GM23338 (cell line): ENCODE data around the gene CFAP298. TPM values are rescaled to one million over a fixed set of nuclear protein-coding genes. Genes with fewer than 3 reads are reported as not detected.
"Not testable (repeated sequence)": the region's sequence is repeated elsewhere in the genome, so short reads cannot be mapped to it uniquely, and the experiment has no call there.

Source experiments
- ATAC-seq: fragments of 200-7000 bp; cut with Tn5 transposase; 3 replicates; pipeline ENCODE4 v1.9.1; 2020
- DNase-seq: peaks from one replicate; pipeline ENCODE4 v3.0.0-alpha.2; 2015; ENCODE audit warnings: low spot score
- H2AFZ ChIP-seq: fragments of 200-600 bp; sonication (generic); 2 replicates; pipeline ENCODE4 v1.8.0; 2016; ENCODE audit warnings: antibody characterized with exemption, mild to moderate bottlenecking, moderate library complexity
- H3F3A ChIP-seq: fragments of 200-600 bp; sonication (generic); replicated peaks from 2 replicates; pipeline ENCODE4 v1.8.0; 2017; ENCODE audit warnings: antibody characterized with exemption, mixed run types, low read depth
- H3K27ac ChIP-seq: fragments of 200-600 bp; sonication (generic); 2 replicates; pipeline ENCODE4 v1.6.1; 2016; ENCODE audit warnings: low read depth
- H3K27me3 ChIP-seq: fragments of 200-600 bp; sonication (generic); 2 replicates; pipeline ENCODE4 v1.8.0; 2016; ENCODE audit warnings: mild to moderate bottlenecking, mixed run types, moderate library complexity; ENCODE audit not compliant: insufficient read depth
- H3K36me3 ChIP-seq: fragments of 200-600 bp; sonication (generic); 2 replicates; pipeline ENCODE4 v1.8.0; 2016; ENCODE audit warnings: mild to moderate bottlenecking; ENCODE audit not compliant: insufficient read depth
- H3K4me1 ChIP-seq: fragments of 200-600 bp; sonication (generic); 2 replicates; pipeline ENCODE4 v1.8.0; 2016; ENCODE audit warnings: mild to moderate bottlenecking, moderate library complexity; ENCODE audit not compliant: insufficient read depth
- H3K4me2 ChIP-seq: fragments of 200-600 bp; sonication (generic); 2 replicates; pipeline ENCODE4 v1.7.1; 2017; ENCODE audit warnings: mixed run types
- H3K4me3 ChIP-seq: fragments of 200-600 bp; sonication (generic); 2 replicates; pipeline ENCODE4 v1.6.1; 2016; ENCODE audit warnings: mixed run types
- H3K79me2 ChIP-seq: fragments of 200-600 bp; sonication (generic); replicated peaks from 2 replicates; pipeline ENCODE4 v1.8.0; 2017; ENCODE audit warnings: mild to moderate bottlenecking; ENCODE audit not compliant: insufficient read depth
- H3K9me2 ChIP-seq: fragments of 200-600 bp; sonication (generic); 2 replicates; pipeline ENCODE4 v1.8.0; 2017; ENCODE audit not compliant: insufficient read depth
- H4K20me1 ChIP-seq: fragments of 200-600 bp; sonication (generic); replicated peaks from 2 replicates; pipeline ENCODE4 v1.8.0; 2017; ENCODE audit warnings: mild to moderate bottlenecking; ENCODE audit not compliant: insufficient read depth
- H3K27ac Mint-ChIP-seq: 2 replicates; pipeline ENCODE4 v1.8.0; 2020; ENCODE audit warnings: inconsistent platforms, mild to moderate bottlenecking, moderate library complexity, mixed read lengths
- H3K27me3 Mint-ChIP-seq: 3 replicates; pipeline ENCODE4 v1.8.0; 2022; ENCODE audit warnings: low read depth, mild to moderate bottlenecking, moderate library complexity, mixed read lengths, inconsistent platforms; ENCODE audit not compliant: insufficient read depth, poor library complexity
- H3K36me3 Mint-ChIP-seq: 3 replicates; pipeline ENCODE4 v1.8.0; 2021; ENCODE audit warnings: low read depth, mild to moderate bottlenecking, inconsistent platforms, moderate library complexity, mixed read lengths
- H3K4me1 Mint-ChIP-seq: 3 replicates; pipeline ENCODE4 v1.8.0; 2020; ENCODE audit warnings: mild to moderate bottlenecking, inconsistent platforms, mixed read lengths
- H3K4me3 Mint-ChIP-seq: 3 replicates; pipeline ENCODE4 v1.8.0; 2021; ENCODE audit warnings: moderate library complexity, mild to moderate bottlenecking, inconsistent platforms, mixed read lengths
- H3K9me3 Mint-ChIP-seq: 3 replicates; pipeline ENCODE4 v1.8.0; 2020; ENCODE audit warnings: moderate library complexity, mild to moderate bottlenecking, inconsistent platforms, mixed read lengths
- CTCF ChIP-seq, 2 experiments: fragments of 200-600 bp in 1 of 2; sonication (generic) in 1 of 2; conservative IDR thresholded peaks; 2 replicates each; pipeline versions ENCODE4 v1.5.1 to v1.6.1; 2016 to 2017; ENCODE audit warnings: antibody characterized with exemption in 2 of 2, low read depth in 2 of 2, mild to moderate bottlenecking in 2 of 2, moderate library complexity in 1 of 2
- EZH2 ChIP-seq: fragments of 200-600 bp; sonication (generic); IDR thresholded peaks from one replicate; pipeline ENCODE4 v1.8.0; 2017; ENCODE audit warnings: antibody characterized with exemption, mild to moderate bottlenecking, low read depth; ENCODE audit not compliant: unreplicated experiment
- EZH2phosphoT487 ChIP-seq: fragments of 200-600 bp; sonication (generic); IDR thresholded peaks from one replicate; pipeline ENCODE4 v1.8.1; 2018; ENCODE audit warnings: antibody characterized with exemption; ENCODE audit not compliant: unreplicated experiment
- JUNB ChIP-seq: IDR thresholded peaks from one replicate; pipeline ENCODE4 v1.6.1; 2016; ENCODE audit warnings: antibody characterized with exemption; ENCODE audit not compliant: unreplicated experiment
- ZNF114 ChIP-seq: fragments of 250-450 bp; sonication (Bioruptor Pico); IDR thresholded peaks from 2 replicates; pipeline ENCODE4 v1.5.0; 2020; ENCODE audit warnings: mild to moderate bottlenecking, moderate library complexity
- polyA plus RNA-seq: library from polyadenylated mRNA; unstranded; fragments of >200 nt; fragmentation: Nextera tagmentation; extraction: Ambion mirVana; gene quantifications from 2 replicates; pipeline ENCODE4 v1.2.1, GENCODE V29; 2016
- total RNA-seq: library from RNA; depleted of rRNA; stranded (reverse); fragments of >200 nt; shearing (Covaris generic); gene quantifications from 2 replicates; pipeline ENCODE4 v1.2.3, GENCODE V29; 2014
- TF ChIP-seq, protein P1 (sequence below): fragments of 250-450 bp; sonication (Bioruptor Pico); IDR thresholded peaks from 2 replicates; pipeline ENCODE4 v1.5.0; 2020; ENCODE audit warnings: mild to moderate bottlenecking, moderate library complexity
- TF ChIP-seq, protein P2 (sequence below): IDR thresholded peaks from one replicate; pipeline ENCODE4 v1.6.1; 2018; ENCODE audit warnings: antibody characterized with exemption; ENCODE audit not compliant: unreplicated experiment
- TF ChIP-seq, protein P3 (sequence below): IDR thresholded peaks from 2 replicates; pipeline ENCODE4 v1.6.1; 2016; ENCODE audit warnings: antibody characterized with exemption

Gene CFAP298
- total and polyA plus RNA-seq, 2 experiments from 2014 or later = 46.6 to 157 TPM

- TF ChIP-seq, protein P1, sequence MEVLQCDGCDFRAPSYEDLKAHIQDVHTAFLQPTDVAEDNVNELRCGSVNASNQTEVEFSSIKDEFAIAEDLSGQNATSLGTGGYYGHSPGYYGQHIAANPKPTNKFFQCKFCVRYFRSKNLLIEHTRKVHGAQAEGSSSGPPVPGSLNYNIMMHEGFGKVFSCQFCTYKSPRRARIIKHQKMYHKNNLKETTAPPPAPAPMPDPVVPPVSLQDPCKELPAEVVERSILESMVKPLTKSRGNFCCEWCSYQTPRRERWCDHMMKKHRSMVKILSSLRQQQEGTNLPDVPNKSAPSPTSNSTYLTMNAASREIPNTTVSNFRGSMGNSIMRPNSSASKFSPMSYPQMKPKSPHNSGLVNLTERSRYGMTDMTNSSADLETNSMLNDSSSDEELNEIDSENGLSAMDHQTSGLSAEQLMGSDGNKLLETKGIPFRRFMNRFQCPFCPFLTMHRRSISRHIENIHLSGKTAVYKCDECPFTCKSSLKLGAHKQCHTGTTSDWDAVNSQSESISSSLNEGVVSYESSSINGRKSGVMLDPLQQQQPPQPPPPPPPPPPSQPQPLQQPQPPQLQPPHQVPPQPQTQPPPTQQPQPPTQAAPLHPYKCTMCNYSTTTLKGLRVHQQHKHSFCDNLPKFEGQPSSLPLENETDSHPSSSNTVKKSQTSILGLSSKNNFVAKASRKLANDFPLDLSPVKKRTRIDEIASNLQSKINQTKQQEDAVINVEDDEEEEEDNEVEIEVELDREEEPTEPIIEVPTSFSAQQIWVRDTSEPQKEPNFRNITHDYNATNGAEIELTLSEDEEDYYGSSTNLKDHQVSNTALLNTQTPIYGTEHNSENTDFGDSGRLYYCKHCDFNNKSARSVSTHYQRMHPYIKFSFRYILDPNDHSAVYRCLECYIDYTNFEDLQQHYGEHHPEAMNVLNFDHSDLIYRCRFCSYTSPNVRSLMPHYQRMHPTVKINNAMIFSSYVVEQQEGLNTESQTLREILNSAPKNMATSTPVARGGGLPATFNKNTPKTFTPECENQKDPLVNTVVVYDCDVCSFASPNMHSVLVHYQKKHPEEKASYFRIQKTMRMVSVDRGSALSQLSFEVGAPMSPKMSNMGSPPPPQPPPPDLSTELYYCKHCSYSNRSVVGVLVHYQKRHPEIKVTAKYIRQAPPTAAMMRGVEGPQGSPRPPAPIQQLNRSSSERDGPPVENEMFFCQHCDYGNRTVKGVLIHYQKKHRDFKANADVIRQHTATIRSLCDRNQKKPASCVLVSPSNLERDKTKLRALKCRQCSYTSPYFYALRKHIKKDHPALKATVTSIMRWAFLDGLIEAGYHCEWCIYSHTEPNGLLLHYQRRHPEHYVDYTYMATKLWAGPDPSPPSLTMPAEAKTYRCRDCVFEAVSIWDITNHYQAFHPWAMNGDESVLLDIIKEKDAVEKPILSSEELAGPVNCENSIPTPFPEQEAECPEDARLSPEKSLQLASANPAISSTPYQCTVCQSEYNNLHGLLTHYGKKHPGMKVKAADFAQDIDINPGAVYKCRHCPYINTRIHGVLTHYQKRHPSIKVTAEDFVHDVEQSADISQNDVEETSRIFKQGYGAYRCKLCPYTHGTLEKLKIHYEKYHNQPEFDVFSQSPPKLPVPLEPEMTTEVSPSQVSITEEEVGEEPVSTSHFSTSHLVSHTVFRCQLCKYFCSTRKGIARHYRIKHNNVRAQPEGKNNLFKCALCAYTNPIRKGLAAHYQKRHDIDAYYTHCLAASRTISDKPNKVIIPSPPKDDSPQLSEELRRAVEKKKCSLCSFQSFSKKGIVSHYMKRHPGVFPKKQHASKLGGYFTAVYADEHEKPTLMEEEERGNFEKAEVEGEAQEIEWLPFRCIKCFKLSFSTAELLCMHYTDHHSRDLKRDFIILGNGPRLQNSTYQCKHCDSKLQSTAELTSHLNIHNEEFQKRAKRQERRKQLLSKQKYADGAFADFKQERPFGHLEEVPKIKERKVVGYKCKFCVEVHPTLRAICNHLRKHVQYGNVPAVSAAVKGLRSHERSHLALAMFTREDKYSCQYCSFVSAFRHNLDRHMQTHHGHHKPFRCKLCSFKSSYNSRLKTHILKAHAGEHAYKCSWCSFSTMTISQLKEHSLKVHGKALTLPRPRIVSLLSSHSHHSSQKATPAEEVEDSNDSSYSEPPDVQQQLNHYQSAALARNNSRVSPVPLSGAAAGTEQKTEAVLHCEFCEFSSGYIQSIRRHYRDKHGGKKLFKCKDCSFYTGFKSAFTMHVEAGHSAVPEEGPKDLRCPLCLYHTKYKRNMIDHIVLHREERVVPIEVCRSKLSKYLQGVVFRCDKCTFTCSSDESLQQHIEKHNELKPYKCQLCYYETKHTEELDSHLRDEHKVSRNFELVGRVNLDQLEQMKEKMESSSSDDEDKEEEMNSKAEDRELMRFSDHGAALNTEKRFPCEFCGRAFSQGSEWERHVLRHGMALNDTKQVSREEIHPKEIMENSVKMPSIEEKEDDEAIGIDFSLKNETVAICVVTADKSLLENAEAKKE (CRISPR knock-in tag) = no peak
- TF ChIP-seq, protein P2, sequence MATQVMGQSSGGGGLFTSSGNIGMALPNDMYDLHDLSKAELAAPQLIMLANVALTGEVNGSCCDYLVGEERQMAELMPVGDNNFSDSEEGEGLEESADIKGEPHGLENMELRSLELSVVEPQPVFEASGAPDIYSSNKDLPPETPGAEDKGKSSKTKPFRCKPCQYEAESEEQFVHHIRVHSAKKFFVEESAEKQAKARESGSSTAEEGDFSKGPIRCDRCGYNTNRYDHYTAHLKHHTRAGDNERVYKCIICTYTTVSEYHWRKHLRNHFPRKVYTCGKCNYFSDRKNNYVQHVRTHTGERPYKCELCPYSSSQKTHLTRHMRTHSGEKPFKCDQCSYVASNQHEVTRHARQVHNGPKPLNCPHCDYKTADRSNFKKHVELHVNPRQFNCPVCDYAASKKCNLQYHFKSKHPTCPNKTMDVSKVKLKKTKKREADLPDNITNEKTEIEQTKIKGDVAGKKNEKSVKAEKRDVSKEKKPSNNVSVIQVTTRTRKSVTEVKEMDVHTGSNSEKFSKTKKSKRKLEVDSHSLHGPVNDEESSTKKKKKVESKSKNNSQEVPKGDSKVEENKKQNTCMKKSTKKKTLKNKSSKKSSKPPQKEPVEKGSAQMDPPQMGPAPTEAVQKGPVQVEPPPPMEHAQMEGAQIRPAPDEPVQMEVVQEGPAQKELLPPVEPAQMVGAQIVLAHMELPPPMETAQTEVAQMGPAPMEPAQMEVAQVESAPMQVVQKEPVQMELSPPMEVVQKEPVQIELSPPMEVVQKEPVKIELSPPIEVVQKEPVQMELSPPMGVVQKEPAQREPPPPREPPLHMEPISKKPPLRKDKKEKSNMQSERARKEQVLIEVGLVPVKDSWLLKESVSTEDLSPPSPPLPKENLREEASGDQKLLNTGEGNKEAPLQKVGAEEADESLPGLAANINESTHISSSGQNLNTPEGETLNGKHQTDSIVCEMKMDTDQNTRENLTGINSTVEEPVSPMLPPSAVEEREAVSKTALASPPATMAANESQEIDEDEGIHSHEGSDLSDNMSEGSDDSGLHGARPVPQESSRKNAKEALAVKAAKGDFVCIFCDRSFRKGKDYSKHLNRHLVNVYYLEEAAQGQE = no peak
- TF ChIP-seq EZH2 (no peak), CTCF (conservative IDR thresholded peaks at IDR 0.05; ENCODE audit: low read depth in 2 of 2) (no peak), JUNB (no peak), EZH2phosphoT487 (no peak), ZNF114 (CRISPR knock-in tag) (no peak)
- TF ChIP-seq, protein P3, sequence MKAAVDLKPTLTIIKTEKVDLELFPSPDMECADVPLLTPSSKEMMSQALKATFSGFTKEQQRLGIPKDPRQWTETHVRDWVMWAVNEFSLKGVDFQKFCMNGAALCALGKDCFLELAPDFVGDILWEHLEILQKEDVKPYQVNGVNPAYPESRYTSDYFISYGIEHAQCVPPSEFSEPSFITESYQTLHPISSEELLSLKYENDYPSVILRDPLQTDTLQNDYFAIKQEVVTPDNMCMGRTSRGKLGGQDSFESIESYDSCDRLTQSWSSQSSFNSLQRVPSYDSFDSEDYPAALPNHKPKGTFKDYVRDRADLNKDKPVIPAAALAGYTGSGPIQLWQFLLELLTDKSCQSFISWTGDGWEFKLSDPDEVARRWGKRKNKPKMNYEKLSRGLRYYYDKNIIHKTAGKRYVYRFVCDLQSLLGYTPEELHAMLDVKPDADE = no peak
These were observed 14.5 kb upstream of the CFAP298 start (continued) for GRCh38 chr21:32626621-32627196.

- not testable (repeated sequence) for DNase-seq, H3K4me1 ChIP-seq, H2AFZ ChIP-seq, H4K20me1 ChIP-seq, H3K4me1 Mint-ChIP-seq, H3K79me2 ChIP-seq, H3K4me3 Mint-ChIP-seq, H3K9me2 ChIP-seq, H3F3A ChIP-seq, H3K27me3 ChIP-seq, H3K27ac ChIP-seq, H3K27ac Mint-ChIP-seq, ATAC-seq, H3K36me3 Mint-ChIP-seq, H3K4me2 ChIP-seq, H3K36me3 ChIP-seq, H3K4me3 ChIP-seq, H3K9me3 Mint-ChIP-seq
- peaks cover 14% of the 10 kb centered on the region for H3K27me3 Mint-ChIP-seq
These were observed 6.0 kb upstream of the CFAP298 start for GRCh38 chr21:32618218-32618617.
